GM12892 (cell line): ENCODE results near the gene B4GALNT1.
"Not testable (repeated sequence)": the region's sequence is repeated elsewhere in the genome, so short reads cannot be mapped to it uniquely, and the experiment has no call there.

Experiments
- POLR2A ChIP-seq: IDR thresholded peaks from 2 replicates; pipeline ENCODE4 v1.6.1; 2011; ENCODE audit warnings: low read depth, low read length, control low read depth
- POLR2AphosphoS5 ChIP-seq: IDR thresholded peaks from 2 replicates; pipeline ENCODE4 v1.6.1; 2011; ENCODE audit warnings: low read depth, low read length, control low read depth

DNA sequence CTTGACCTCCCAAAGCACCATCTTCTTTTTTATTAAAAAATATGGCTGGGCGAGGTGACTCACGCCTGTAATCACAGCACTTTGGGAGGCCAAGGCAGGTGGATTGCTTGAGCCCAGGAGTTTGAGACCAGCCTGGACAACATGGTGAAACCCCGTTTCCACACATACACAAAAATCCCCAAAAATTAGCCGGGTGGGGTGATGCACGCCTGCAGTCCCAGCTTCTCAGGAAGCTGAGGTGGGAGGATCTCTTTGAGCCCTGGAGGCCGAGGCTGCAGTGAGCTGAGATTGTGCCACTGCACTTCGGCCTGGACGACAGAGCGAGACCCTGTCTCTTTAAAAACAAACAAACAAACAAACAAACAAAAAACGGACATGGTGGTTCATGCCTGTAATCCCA is 36.7 kb upstream of the B4GALNT1 start:
- not testable (repeated sequence) for TF ChIP-seq POLR2A, POLR2AphosphoS5
